Measurements from ENCODE around the gene UBE2QL1.

- TF ChIP-seq CTCF (IDR thresholded peaks at IDR 0.05) (no peak), POLR2A (IDR thresholded peaks at IDR 0.05) (no peak)
Observed at GRCh38 chr5:6510973-6511372, 62.3 kb downstream of the UBE2QL1 start.
